HG02973 (cell line): ENCODE measurements around the gene CD47.

Experiments used
- ATAC-seq: cut with Tn5 transposase; IDR thresholded peaks from one replicate; pipeline ENCODE4 v1.9.1; 2021; ENCODE audit warnings: moderate library complexity; ENCODE audit not compliant: unreplicated experiment

CD47 gene

DNA sequence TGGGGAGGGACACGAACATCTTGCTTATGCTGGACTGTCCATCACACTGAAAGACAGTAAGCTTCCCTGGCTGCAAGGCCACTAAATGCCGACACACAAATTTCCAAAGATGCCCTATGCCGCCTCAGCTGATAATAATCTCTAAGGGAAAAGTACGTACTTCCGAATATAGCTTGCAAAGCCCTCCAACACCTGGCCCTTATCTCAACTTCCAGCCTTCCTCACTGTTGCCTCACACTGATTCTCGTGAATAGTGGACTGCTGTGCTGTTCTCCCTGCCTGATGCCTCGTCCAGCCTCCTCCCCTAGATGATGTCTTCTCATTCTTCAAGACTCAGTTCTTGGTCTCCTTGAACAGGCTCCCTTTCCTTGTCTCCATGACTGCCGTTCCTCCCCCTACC, 72.3 kb downstream of the CD47 start:
- no peak for ATAC-seq

DNA sequence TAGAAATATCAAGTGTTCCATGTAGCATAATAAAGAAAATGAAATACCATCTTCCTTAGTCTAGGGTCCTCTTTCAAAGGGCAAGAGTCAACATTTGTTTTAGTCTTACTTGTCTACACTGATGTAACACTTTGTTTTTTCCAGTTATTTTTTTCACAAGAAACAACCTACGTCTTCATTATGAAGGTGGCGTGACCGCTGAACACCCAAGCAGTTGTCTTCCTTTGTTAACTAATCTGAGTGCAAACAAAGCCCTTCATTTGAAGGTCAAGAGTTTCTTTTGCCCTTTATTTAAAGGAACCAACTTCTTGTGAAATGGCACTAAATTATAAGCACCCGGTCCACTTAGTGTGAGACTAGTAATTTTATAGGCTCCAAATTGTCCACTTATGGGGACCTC, 73.2 kb downstream of the CD47 start:
- no peak for ATAC-seq

DNA sequence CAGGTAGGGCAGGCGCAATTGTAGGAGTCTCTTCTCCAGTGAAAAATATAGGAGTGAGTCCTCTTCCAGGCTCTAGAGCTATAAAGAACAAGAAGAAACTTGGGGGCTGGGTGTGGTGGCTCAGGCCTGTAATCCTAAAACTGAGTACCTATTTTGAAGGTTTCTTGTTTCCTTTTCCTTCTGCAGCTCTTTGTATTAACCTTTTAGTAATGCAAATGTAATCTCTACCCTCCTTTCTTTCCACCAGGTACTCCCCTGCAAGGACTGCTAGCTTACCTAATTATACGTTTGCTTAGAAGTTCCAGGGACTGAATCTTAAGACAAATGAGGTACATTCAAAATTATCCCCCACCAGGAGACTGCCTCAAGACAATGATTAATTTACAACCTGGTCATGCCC, 75.9 kb downstream of the CD47 start:
- ATAC-seq: no peak

DNA sequence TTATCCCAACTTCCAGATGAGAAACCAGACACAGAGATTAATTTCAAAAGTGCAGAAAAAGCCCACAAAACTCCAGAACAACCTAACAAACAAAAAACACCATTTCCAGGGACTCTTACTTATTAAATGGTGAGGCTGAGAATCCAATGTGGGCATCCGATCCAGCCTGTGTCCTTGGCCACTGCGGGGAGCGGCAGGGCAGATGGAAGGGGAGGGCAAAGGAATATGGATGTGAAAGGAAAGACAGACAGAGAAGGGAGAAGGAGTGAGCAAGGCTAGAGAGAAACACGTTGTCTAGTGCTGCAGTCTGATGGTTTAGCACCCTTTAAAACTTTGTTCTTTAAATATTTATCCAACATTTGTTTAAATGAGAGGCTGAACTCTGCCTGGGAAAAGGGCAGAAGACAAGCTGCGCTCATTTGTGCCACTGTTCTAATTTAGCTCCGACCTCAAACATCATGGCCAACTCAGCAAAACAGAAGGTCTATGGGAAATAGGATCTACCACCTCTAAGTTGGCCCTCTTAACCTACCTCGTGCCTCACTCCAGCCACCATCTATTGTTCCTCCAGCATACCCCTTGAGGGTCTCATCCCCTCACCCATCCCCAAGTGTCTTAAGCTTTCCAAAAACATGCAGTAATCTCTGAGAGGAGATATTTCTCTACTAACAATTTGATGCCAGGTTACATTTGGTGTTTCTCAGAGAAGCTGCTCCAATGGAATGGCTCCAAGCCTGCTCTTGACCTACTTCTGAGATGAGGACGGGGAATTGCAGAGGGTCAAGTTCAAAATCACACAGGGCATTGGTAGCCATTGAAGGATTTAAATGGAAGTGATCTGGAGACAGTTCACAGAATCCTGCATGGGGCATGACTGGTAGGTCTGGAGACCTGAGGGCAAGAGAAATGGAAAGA, 77.4 kb downstream of the CD47 start:
- ATAC-seq: no peak

DNA sequence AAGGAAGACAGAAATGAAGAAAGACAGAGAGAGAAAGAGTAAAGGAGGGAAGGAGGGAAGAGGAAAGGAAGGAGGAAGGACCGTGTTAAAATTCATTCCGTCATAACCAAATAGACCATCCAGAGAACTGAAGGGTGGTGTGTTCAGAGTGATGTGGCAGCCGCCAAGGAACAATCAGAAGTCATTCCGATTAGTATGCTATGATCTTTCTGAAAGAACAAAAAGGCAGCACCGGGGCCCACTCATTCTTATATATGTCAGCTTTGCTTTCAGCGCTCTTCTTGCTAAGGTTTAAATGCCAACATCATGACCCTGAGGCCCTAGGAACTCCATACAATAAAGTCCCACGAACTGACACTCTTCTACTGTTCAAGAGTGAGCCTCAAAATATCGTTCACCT, 78.5 kb downstream of the CD47 start:
- ATAC-seq: no peak

DNA sequence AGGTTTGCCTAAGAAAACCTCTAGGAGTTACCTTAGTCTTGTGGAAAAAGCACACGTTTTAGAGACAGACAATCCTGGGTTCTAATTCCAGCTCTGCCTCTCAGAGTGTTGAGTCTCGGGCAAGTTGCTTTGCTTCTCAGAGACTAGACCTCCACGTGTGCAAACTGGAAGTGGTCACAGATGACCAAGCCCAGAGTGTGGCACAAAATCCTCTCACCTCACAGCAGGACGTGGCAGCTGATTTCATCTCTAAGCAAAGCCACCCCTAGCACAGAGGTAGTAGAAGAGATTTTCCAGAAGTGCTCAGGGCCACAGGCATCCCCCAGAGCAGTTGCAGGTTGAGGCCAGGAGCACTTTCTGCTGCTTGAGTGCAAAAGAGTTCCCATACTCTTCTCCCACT, 79.2 kb downstream of the CD47 start:
- ATAC-seq: no peak

DNA sequence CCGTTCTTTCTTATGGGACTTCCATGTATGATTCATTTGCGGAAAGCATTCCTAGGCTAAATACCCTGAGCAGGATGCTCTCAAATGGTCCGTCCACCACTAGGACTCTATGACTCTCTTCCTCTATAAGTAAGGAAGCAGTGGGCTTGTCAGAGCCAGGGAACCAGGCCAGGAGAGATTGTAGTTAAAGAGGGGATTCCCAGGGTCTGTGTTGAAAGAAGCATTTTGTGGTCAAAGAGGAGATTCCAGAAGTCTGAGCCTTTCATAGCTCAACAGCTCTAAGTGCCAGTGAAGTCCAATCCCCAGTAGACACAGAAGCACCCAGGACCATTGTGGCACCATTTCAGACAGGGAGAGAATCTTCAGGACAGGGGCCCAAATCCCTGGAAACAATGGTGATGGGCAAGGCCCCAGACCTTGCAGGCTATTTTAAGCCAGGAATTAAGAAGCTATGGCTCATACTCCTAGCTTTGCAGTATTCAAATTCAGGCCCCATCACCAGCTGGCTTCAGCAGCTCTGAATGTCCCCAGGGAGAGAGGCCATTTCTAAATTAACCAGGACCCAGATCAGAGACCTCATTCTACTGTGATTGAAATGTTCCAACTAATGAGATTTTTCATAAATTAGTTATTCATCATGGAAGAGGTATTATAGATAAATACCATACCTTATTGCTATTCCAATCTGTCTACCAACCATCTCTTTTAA, 81.7 kb downstream of the CD47 start:
- no peak for ATAC-seq

DNA sequence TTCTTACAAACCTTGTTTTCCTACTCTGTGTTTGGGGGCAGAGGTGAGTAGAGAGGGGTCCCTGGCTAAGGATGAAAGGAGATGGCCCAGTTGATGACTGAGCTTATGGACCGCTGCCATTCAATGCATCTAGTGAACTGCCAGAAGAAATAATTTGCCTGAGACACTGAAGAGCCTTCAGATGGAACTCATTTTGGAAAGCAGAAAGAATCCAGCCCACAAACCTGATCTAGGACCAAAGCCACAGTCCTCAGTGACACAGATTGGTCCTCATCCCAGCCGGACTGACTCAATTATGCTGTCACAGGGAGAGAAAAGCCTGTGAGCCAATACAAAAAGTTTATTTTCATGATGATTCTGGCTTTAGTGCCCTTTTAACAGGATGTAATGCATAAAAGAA, 82.7 kb downstream of the CD47 start:
- ATAC-seq: no peak

DNA sequence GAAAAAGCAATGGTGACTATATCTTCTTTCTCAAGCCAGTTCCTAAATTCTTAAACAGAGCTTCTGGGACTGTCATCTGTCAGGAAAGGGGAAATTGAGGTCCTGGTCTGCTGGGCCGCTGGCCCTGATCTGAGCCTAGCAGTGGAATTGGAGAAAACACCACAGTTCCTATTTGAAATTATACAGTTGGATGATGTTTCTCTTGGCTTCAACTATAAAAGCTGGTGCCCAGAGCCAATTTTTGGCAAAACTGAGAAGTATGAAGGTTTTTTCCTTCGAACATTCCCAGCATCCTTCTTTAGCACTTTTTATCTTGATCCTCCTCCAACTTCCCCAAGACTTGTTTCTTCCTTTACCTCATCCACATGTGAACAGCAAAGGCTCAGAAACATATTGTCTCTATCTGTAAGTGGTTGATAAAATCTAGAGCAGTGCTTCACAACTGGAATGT, 83.9 kb downstream of the CD47 start:
- ATAC-seq: no peak

DNA sequence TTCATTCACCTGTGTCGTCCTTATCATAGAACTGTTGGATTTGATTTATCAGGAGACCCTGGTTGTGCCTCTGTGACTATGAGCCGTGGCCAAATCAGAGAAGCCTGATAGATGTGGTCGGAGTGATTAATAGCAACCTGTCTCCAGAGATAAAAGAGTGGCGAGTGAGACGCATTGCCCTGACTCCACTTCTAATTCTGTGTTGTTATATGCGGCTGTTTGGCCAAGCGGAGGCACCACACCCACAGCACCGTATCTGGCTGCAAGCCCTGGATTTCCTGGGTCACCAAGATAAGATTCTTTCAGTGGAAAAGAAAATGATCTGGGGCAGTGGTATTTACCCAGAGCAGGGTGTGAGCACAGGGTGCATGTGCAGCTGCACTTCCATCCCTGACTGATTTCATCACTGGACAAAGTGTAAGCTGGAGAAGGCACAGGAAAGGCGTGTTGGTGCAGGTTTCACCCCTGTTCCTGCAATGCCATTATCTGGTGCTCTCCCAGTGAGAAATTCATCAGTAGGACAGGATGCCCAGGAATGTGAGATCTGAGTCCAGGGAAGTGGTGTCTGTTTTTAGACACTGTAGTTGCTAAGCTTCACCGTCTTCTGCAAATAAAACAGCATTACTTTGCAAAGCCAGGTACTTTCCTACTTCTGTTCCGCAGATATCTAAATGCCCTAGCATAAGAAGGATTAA, 84.6 kb downstream of the CD47 start:
- no peak for ATAC-seq

DNA sequence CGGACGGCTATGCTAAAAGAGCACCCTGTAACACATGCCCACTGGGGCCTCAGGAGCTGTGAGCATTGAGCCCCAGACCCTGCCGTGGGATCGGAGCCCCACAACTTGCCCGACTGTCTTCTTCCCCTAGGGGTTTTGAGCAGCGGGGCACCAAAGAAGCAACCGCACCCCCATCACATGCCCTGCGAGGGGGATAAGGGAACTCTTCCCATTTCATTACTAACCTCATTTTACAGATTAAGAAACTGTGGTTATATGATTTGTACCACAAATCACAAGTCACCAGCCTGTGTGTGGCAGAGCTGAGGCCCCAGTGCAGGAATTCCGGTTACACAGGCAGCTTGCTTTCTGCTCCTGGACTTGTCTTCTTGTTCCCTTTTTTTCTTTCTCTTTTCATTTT, 86.2 kb downstream of the CD47 start:
- no peak for ATAC-seq

DNA sequence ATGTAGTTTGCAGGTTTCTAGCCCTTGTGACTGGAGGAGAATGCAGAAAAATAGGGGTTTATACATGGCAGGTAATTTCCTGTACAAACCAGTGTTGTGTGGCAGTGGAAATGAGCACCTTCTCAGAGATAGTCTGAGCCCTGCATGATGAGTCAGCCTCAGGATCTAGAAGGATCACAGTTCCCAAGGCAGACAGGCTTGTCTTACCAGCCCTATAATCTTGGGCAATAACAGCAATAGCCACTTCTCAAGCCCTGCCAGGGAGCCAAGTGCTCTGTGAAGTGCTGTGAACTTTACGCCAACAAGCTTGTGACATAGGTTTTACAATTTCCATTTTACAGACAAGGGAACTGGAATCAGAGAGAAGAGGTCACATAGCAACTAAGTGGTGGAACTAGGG, 89.4 kb downstream of the CD47 start:
- ATAC-seq: no peak

DNA sequence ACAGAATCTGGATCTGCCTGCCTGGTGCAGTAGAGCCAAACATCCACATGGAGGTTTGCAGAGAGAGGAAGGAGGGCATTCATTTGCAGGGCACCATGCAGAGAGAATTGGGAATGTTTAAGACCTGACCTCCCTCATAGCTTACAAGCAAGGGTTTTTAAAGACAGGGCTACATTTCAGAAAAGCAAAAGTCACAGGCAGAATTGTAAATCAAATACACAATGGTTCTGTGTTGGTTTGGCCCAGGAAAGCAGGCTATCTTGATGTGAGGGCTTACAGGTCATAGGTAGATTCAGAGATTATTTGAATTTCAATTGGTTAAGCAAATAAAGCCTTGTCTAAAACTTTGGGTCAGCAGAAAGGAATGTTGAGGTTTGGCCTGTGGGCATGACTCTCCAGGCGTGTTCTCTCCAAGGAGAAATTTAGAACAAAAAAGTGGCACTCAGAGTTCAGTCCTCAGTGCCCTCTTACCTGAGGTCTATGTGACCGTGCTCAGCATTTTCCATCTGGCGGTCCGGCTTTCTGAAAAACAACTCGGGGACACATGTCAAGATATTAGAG, 91.5 kb downstream of the CD47 start:
- ATAC-seq: no peak

DNA sequence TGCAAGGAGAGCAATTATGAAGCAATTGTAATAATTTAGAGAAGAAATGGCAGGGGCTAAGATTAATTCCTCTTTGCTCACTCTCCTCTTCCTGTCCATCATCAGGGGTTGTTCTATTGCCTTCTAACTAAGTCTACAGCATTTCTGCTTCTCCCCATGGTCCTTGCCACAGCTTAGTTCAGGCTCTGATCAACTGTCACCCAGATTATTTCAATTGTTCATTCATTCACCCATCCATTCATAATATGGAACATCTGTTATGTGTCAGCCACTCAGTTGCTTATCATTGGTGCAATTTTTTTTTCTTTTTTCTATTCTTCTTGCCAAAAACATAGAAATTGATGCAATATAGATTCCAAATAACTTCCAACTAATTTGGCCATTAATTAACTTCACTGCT, 93.2 kb downstream of the CD47 start:
- ATAC-seq: no peak

DNA sequence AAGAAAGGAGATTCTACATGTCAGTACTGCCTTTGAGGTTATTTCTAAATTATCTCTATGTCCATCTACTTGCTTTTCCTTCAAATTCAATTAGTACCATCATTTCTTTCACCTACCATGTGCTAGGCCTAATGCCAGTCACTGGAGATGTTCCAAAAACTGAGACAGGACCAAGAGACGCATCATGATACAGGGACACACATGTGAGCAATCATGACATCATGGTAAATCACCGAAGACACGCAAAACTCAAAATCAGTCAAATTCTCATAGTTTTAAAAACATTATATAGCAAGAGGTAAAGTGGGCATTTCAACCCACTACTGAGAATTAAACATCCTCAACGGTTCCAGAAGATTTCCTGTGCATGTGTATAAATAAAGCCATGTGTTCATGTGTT, 95.0 kb downstream of the CD47 start:
- ATAC-seq: no peak

DNA sequence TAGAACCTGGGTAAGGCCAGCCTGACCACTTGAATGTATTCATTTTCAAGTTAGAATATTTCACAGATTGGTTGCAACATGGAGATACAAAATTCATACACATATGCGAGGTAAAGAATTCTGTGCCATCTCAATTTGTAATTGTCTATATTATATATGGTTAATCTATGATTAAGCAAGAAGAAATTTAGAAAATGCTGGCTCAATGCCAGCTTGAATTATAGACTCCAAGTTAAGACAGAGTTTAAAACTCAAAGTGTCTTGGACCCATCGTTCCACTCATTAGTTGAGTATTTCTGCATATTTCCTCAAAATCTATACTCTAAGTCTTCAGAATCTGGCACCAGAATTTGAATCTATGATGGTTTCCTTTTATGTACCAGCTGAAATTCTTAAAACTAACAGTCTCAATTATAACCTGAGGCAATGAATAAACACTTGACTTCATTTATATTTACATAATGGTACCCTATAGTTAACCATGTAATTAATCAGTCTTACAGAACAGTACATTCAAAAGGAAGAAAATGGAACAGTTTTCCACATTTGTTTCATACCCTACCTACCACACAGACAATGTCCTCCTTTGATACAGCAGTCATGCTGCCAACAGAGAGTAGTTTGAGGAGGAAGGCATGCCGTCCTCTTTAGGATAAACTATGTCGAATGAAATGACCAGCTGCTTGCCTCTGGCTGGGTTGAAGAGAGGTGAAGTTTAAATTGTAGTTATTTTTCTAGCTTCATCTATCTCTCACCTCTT, 95.7 kb downstream of the CD47 start:
- ATAC-seq: no peak

DNA sequence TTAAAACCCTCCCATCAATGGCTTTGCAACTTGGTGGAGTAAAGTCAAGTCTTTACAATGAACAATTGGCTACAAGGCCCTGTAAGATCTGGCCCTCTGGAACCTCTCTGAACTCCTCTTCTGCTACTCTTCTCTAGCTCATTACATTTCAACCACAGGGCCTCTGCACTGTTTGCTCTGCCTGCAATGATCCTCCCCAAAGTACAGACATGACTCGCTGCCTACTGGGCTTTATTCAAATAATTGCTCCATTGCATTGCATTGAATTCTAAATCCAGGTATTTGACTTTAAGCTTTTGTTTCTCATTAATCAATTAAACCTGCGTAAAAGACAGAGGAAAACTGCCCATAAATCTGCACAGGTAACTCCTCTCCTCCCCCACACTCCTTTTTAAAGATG, 96.7 kb downstream of the CD47 start:
- no peak for ATAC-seq

DNA sequence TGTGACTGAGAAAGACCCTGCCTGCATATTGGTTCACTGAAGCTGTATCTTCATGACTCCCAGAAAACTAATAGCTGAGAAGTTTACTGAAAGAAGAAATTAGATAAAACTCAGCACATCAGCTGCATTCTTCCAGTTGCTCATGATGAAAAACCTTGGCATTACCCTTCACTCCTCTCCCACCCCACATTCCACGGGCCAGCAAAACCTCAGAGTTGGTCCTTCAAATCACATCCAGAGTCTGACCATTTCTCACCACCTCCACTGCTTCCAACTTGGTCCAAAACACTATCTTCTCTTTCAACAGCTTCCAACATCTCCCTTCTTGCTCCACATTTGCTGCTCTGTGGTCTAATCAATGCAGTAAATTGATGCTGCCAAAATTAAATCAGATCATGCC, 97.1 kb downstream of the CD47 start:
- ATAC-seq: no peak
